Measurements from ENCODE around the gene FAM120AOS.

DNA sequence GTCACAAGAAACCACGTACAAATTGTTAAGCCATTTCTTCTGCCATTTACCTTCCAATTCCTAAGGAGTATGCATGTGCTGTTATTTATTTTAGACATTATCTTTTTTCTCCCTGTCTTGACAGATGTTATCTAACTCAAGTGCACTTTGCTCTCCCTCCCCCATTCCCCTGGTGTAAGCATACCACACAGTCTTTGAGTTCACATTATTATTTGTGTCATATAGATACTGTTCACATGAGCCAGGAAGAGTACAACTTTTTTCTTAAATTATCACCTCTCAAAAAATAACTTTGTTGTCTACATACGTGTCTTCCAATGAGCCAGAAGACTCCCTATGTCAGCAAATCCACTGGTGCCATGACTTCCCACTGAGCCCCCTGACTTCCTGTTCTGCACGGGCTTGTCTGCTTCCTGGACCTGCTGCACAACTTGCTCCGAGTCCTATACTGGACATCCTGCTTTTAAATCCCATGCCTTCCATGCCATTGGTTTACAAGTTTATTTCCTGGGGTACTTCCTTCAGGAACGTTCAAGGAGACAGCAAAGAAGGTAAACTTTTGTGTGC lies 21.8 kb downstream of the FAM120AOS start:
- TF ChIP-seq EZH2 (IDR thresholded peaks at IDR 0.05; ENCODE audit: borderline replicate concordance) (no peak), EZH2phosphoT487 (IDR thresholded peaks at IDR 0.05; ENCODE audit: low read depth, severe bottlenecking, unreplicated experiment) (no peak)
- TF ChIP-seq, protein P1, sequence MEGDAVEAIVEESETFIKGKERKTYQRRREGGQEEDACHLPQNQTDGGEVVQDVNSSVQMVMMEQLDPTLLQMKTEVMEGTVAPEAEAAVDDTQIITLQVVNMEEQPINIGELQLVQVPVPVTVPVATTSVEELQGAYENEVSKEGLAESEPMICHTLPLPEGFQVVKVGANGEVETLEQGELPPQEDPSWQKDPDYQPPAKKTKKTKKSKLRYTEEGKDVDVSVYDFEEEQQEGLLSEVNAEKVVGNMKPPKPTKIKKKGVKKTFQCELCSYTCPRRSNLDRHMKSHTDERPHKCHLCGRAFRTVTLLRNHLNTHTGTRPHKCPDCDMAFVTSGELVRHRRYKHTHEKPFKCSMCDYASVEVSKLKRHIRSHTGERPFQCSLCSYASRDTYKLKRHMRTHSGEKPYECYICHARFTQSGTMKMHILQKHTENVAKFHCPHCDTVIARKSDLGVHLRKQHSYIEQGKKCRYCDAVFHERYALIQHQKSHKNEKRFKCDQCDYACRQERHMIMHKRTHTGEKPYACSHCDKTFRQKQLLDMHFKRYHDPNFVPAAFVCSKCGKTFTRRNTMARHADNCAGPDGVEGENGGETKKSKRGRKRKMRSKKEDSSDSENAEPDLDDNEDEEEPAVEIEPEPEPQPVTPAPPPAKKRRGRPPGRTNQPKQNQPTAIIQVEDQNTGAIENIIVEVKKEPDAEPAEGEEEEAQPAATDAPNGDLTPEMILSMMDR (IDR thresholded peaks at IDR 0.05; ENCODE audit: poor library complexity), result no peak
